Kidney (tissue), 14 donors: ENCODE data around the gene TRPM3. TPM values are rescaled to one million over a fixed set of nuclear protein-coding genes. Genes with fewer than 3 reads are reported as not detected.

ENCODE experiments used
- DNase-seq, 5 donors: peaks; one replicate each; pipeline ENCODE4 v3.0.0-alpha.2; 2013 to 2020
- FAIRE-seq: peaks from 2 replicates; lab custom pipeline; 2012; peaks lifted over from hg19 to GRCh38; lab: Jason Lieb, UNC
- H3K27ac ChIP-seq, 2 donors: one replicate each; pipeline ENCODE4 v1.7.0; 2013; ENCODE audit warnings: low read depth in 2 of 2, low read length in 2 of 2, inconsistent platforms in 1 of 2
- H3K27me3 ChIP-seq: one replicate; pipeline ENCODE4 v1.7.1; 2013; ENCODE audit warnings: low read length, inconsistent platforms; ENCODE audit not compliant: control insufficient read depth, insufficient read depth
- H3K36me3 ChIP-seq, 3 donors: one replicate each; pipeline versions ENCODE4 v1.7.0 to v1.7.1; 2013; ENCODE audit warnings: low read length in 3 of 3, control low read depth in 1 of 3, inconsistent platforms in 1 of 3; ENCODE audit not compliant: insufficient read depth in 3 of 3, control insufficient read depth in 2 of 3
- H3K4me1 ChIP-seq, 3 donors: one replicate each; pipeline versions ENCODE4 v1.7.0 to v1.7.1; 2013; ENCODE audit warnings: low read length in 3 of 3, inconsistent platforms in 1 of 3, low read depth in 1 of 3; ENCODE audit not compliant: control insufficient read depth in 2 of 3, insufficient read depth in 2 of 3
- H3K4me3 ChIP-seq, 3 donors: one replicate each; pipeline versions ENCODE4 v1.7.0 to v1.8.1; 2013; ENCODE audit warnings: low read length in 3 of 3, control low read depth in 1 of 3, inconsistent platforms in 1 of 3
- H3K9ac ChIP-seq, 3 donors: one replicate each; pipeline versions ENCODE4 v1.7.0 to v1.7.1; 2013; ENCODE audit warnings: low read length in 3 of 3, control low read depth in 1 of 3, inconsistent platforms in 1 of 3
- H3K9me3 ChIP-seq, 3 donors: one replicate each; pipeline versions ENCODE4 v1.7.0 to v1.7.1; 2013; ENCODE audit warnings: low read length in 3 of 3, control low read depth in 1 of 3, inconsistent platforms in 1 of 3; ENCODE audit not compliant: control insufficient read depth in 2 of 3, insufficient read depth in 1 of 3
- CTCF ChIP-seq: IDR thresholded peaks from 3 replicates; pipeline ENCODE4 v1.5.1; 2012; ENCODE audit warnings: mild to moderate bottlenecking, moderate library complexity, borderline replicate concordance; ENCODE audit not compliant: insufficient read depth; ENCODE audit errors: extremely low read depth
- intact Hi-C: fragments of 100-400 bp; cut with DNase I; formaldehyde crosslinking; loops from one replicate; pipeline ENCODE4 v1.11.1; 2022
- polyA plus RNA-seq: library from polyadenylated mRNA; stranded (reverse); fragments of 350-450 nt; fragmentation: Illumina TruSeq; extraction: RNeasy Lipid Tissue Mini Kit (QIAGEN cat#74804); gene quantifications from one replicate; pipeline ENCODE4 v1.2.3, GENCODE V29; 2014; ENCODE audit warnings: low read depth, low replicate concordance; ENCODE audit not compliant: insufficient read depth
- total RNA-seq: library from RNA; stranded (reverse); fragmentation: NEBNext Ultra II Directional; extraction: Animal tissue kit (Norgen Biotek cat#: 25700); gene quantifications from one replicate; pipeline ENCODE4 v1.2.1, GENCODE V29; 2021
- donor health status: control.
- donor health status: control.
- donor health status: control.
- donor health status: control.
- donor health status: control.
- donor health status: DM: yes; HTN: yes; CAD: no.
- donor health status: Normal renal cell carcinoma (clear cell type).

TRPM3 gene
- total and polyA plus RNA-seq, 2 donors from 2014 or later, result 8.8 to 11.4 TPM

GRCh38 chr9:70510157-70510770 lies 611.2 kb downstream of the TRPM3 start:
- H3K36me3 ChIP-seq, result no peaks in the 10 kb centered on the region
- no peaks in the 10 kb centered on the region for H3K4me1 ChIP-seq
- DNase-seq (peak in 1 of 5 donors; percentile 19), FAIRE-seq (no peak)
- intact Hi-C loops, result no loop called here
- peak; percentile 53 for TF ChIP-seq CTCF
- no peak overlapping the region for H3K9ac ChIP-seq
- no peak overlapping the region for H3K4me3 ChIP-seq
- no peaks in the 10 kb centered on the region for H3K9me3 ChIP-seq
- H3K27ac ChIP-seq, result no peak overlapping the region
- no peaks in the 10 kb centered on the region for H3K27me3 ChIP-seq

GRCh38 chr9:70506159-70506558 lies 615.3 kb downstream of the TRPM3 start:
- no peak for FAIRE-seq

GRCh38 chr9:70504834-70505233 lies 616.6 kb downstream of the TRPM3 start:
- H3K4me1 ChIP-seq, result no peaks in the 10 kb centered on the region
- DNase-seq, result no peak
- TF ChIP-seq CTCF, result no peak
- peak; percentile 15 for FAIRE-seq
- H3K27ac ChIP-seq, result no peak overlapping the region
- H3K4me3 ChIP-seq, result no peak overlapping the region
- no peaks in the 10 kb centered on the region for H3K27me3 ChIP-seq
- intact Hi-C loops, result no loop called here
- no peak overlapping the region for H3K9ac ChIP-seq
- H3K36me3 ChIP-seq, result no peaks in the 10 kb centered on the region
- H3K9me3 ChIP-seq, result no peaks in the 10 kb centered on the region

More at GRCh38 chr9:70506159-70506558, 615.3 kb downstream of the TRPM3 start:
- no peak for DNase-seq
- Histone ChIP-seq H3K9me3 (no peaks in the 10 kb centered on the region), H3K36me3 (no peaks in the 10 kb centered on the region), H3K4me3 (no peak overlapping the region), H3K27me3 (no peaks in the 10 kb centered on the region), H3K9ac (no peak overlapping the region), H3K4me1 (no peaks in the 10 kb centered on the region), H3K27ac (no peak overlapping the region)
- intact Hi-C loops, result no loop called here
- TF ChIP-seq CTCF, result no peak

- DNase-seq, result no peak
Observed at GRCh38 chr9:70502690-70503089, 618.7 kb downstream of the TRPM3 start.

More at GRCh38 chr9:70502690-70503089, 618.7 kb downstream of the TRPM3 start:
- H3K9ac ChIP-seq, result no peak overlapping the region
- no peaks in the 10 kb centered on the region for H3K27me3 ChIP-seq
- no peak overlapping the region for H3K4me3 ChIP-seq
- intact Hi-C loops, result no loop called here
- no peaks in the 10 kb centered on the region for H3K36me3 ChIP-seq
- no peak for TF ChIP-seq CTCF
- H3K4me1 ChIP-seq, result no peaks in the 10 kb centered on the region
- peak; percentile 59 for FAIRE-seq
- no peak overlapping the region for H3K27ac ChIP-seq
- no peaks in the 10 kb centered on the region for H3K9me3 ChIP-seq
